HK-2 (cell line): Measurements from ENCODE around the gene KCTD11.

Experiments used
- DNase-seq: peaks from one replicate; pipeline ENCODE4 v3.0.0-alpha.2; 2018; ENCODE audit not compliant: unreplicated experiment

KCTD11 gene

DNA sequence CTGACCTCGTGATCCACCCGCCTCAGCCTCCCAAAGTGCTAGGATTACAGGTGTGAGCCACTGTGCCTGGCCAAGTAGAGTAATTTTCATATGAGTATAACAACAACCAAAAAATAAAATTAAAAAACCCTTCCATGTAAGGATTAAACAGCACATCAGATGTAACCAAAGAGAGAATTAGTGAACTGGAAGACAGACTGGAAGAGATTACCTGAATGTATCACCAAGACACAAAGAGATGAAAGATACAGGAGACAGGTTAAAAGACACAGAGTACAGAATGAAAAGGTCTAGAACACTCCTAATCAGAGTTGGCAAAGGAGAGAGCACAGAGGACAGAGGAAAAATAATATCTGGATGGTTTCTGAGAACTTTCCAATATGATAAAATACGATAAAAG is 27.2 kb downstream of the KCTD11 start:
- no peak for DNase-seq

DNA sequence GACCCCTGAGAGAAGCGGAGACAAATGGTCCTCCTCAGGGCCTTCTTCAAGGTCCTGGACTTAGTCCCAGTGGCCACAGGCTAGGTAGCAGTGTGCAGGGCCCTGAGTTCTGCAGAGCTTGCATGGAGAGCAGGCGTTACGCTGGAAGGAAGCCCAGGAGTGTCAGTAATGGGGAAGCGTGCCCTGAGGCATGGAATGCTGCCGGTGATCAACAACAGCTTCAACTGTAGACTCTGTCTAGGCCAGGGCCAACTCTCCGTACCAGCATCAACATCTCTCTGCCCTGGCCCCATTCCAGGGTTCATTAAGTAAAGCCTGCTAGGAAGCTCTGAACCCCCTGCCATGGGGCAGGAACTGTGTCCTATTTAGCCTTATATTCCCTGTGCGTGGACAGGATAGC is 28.4 kb downstream of the KCTD11 start:
- no peak for DNase-seq

GRCh38 chr17:7380855-7381683 is 29.1 kb downstream of the KCTD11 start, which contains the start of gene TNK1:
Gene TNK1 (plus strand): TSS chr17:7381089. CDS start chr17:7382927, 1,838 bp downstream.
- peak; percentile 64 for DNase-seq

- no peak for DNase-seq
Observed at GRCh38 chr17:7382901-7383300, 30.9 kb downstream of the KCTD11 start.

- no peak for DNase-seq
Observed at GRCh38 chr17:7383371-7383741, 31.4 kb downstream of the KCTD11 start.

- DNase-seq, result no peak
Observed at GRCh38 chr17:7383742-7384488, 32.0 kb downstream of the KCTD11 start.

DNA sequence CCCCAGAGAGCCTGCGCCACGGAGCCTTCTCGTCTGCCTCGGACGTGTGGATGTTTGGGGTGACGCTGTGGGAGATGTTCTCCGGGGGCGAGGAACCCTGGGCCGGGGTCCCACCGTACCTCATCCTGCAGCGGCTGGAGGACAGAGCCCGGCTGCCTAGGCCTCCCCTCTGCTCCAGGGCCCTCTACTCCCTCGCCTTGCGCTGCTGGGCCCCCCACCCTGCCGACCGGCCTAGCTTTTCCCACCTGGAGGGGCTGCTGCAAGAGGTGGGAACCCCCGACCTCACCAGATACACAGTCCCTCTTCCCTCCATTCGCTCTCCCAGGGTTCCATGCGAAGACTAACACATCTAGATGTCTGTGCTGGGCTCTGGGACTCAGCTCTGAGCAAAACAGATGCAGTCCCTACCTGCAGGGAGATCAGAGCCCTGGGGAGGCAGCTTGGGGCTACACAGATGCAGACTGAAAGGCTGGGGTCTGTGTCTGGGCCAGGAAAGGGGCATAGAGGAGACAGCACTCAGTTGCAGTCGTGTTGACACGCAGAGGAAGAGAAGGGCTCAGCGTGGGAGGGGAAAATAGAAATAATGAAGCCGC is 32.6 kb downstream of the KCTD11 start:
- no peak for DNase-seq

- no peak for DNase-seq
Observed at GRCh38 chr17:7388856-7389255, 36.9 kb downstream of the KCTD11 start.

DNA sequence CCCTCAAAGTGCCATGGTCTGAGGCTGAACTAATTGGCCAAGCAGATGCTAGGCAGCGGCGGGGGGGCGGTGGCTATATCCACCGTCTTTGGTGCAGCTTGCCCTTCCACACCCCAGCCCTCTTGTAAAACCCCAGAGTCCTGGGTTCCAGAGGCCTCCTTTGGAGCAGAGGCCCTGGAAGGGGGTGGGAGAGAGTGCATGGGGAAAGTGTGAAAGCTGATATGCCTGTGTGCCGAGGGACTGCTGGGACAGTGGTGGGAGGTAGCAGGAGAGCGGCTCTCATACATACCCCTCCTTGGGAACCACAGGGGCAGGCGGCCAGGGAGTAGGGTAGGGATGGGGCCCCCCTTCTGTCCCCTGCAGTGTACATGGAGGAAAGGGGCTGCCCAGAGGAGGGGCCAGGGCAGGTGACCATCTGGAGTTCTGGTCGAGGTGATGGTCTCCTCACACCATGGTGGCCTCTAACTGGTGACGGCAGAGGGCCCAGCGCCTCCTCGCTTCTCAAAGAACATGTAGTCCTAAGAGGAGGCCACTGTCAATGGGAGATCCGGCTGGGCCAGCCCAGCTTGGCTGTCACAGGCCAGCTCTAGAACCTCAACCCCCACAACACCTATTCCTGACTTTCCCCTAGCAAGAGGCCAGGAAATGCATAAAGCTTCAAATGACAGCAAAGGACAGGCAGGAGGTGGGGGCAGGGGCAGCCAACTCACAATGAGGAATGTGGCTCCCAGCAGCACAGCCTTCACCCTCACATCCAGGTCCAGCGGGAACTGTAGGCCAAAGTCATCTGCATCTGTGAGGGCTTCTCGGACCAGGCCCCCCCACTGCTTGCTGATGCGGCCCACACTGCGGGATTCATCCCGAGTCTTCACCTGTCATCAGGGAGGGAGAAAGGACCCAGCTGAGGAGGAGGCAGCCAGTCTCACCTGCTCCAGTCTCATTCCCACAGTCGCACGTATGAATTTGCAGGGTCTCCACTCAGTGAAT is 38.3 kb downstream of the KCTD11 start:
- no peak for DNase-seq

- no peak for DNase-seq
Observed at GRCh38 chr17:7391307-7391706, 39.3 kb downstream of the KCTD11 start.

GRCh38 chr17:7392696-7393612 is 41.0 kb downstream of the KCTD11 start:
- DNase-seq, result no peak

DNA sequence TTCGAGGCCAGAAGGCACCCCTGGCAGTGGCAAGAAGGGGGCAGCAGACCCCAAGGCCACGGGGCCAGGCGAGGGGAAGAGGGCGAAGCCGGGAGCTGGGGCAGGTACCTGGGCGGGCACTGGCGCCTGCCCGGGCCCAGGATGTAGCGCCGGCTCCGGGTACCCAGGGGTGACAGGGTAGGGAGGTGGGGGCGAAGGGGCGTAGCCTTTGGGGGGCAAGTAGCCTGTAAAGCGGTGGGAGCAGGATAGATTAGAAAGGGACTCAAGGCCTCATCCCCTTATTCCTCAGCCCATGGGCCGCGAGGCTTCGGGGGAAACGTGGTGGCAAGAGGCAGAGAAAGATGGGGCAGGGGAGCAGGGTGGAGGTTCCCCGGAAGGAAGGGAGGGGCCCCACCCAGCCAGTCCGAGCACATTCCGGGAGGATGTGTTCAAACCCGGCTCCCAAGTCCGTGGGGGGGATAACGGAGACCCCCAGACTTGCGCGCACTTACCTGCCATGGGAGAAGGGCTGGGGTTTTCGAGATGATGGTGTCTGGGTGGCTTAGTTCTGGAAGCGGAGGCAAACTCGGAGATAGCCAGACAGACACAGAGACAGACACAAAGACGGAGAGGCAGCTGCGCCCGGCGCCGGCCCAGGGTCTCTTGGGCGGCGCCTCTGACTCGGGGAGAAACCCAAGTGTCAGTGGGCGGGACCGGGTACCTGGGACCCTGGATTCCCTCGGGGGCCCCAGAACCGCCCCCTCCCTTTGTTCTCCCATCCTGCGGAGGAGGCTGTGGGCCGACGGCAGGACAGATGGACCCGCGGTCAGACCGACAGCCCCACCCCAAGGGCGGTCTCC is 41.9 kb downstream of the KCTD11 start:
- no peak for DNase-seq

- DNase-seq, result peak; percentile 88
Observed at GRCh38 chr17:7394452-7395191, 42.7 kb downstream of the KCTD11 start, which contains the start of gene PLSCR3. Gene PLSCR3 (minus strand): TSS chr17:7394525. CDS start chr17:7394110, 415 bp downstream.

GRCh38 chr17:7396147-7396546 is 44.2 kb downstream of the KCTD11 start:
- no peak for DNase-seq

DNA sequence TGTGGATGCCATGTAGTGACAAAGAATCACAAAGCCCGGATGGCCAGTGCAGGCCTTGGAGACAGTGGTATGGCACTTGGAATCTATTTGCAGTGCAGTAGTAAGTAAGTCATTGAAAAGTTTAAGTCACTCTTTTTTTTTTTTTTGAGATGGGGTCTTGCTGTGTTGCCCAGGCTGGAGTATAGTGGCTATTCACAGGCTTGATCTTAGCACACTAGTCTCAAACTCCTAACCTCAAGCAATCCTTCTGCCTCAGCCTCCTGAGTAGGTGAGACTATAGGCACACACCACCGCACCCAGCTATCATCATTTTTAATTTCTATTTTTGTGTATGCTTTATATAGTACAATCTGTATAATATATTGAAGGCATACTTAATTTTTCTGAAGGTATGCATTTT is 46.6 kb downstream of the KCTD11 start:
- DNase-seq, result no peak

DNA sequence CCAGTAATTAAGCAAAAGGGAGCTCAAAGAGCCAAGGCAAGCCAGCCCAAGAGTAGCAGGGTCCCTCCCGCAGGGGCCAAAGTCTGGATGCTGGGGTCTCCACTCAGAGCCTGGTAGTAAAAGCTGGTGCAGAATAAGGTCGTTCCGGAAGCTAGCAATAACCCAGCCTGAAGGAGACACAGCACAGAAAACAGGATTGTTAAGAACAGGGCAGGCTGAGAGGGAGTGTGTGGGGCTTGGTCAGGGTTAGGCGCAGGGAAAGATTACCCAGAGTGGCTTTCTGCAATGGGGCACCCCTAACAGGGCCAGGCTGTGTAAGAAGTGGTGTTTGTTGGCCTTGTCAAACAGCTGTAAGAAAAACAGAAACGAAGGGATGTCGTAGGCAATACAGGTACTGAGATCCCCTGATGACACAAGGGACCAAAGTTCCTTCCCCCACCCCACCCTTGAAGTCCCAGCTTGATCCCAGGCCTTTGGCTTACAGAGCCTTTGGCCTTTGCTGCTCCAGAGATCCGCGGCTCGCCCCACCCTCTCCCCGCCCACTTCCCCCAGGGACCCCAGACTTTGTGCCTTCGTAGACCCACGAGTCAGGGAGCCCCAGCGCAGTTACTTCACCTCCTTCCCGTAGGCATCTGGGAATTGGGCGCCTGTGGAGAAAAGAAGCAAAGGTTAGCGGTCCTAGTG is 51.2 kb downstream of the KCTD11 start:
- no peak for DNase-seq

DNA sequence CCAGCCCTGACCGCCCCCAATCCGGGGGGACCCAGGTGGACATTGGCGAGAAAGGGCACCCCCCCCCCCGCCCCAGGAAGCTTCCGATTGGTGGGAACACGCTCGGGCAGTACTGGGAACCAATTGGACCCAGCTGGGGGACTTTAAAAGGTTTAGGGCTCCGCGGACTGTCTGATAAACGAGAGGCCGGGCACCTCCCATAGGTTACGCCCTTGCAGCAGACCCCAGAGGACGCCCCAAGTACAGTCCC is 51.7 kb downstream of the KCTD11 start:
- DNase-seq, result no peak

GRCh38 chr17:7403977-7404736 is 52.2 kb downstream of the KCTD11 start, which contains the start of gene TMEM256:
Gene TMEM256 (minus strand): TSS chr17:7404097. CDS start chr17:7404084, 13 bp downstream.
- peak; percentile 99 for DNase-seq
